H7 (cell line): ENCODE measurements around the gene CAMSAP1. TPM values are rescaled to one million over a fixed set of nuclear protein-coding genes. Genes with fewer than 3 reads are reported as not detected.

ENCODE experiments used
- DNase-seq: peaks from one replicate; pipeline ENCODE4 v3.0.0; 2012
- H3K27me3 ChIP-seq: 2 replicates; pipeline ENCODE4 v1.6.0; 2011; ENCODE audit warnings: mild to moderate bottlenecking, low read length; ENCODE audit not compliant: control insufficient read depth, insufficient read depth
- H3K36me3 ChIP-seq: replicated peaks from 2 replicates; pipeline ENCODE4 v1.5.1; 2011; ENCODE audit warnings: low read length; ENCODE audit not compliant: control insufficient read depth, insufficient read depth
- H3K4me3 ChIP-seq: 2 replicates; pipeline ENCODE4 v1.5.1; 2011; ENCODE audit warnings: low read depth, mild to moderate bottlenecking, control low read depth, low read length, moderate library complexity; ENCODE audit not compliant: insufficient read depth
- total RNA-seq: library from RNA; depleted of rRNA; stranded (reverse); fragments of >200 nt; shearing (Covaris generic); gene quantifications from 2 replicates; pipeline ENCODE4 v1.2.3, GENCODE V29; 2014

The CAMSAP1 gene
- total RNA-seq, 1 experiment from 2014 or later = 26.3 TPM

GRCh38 chr9:135847833-135848232, 59.5 kb downstream of the CAMSAP1 start:
- no peak for DNase-seq
- H3K36me3 ChIP-seq = peaks cover 5% of the 10 kb centered on the region
- no peak overlapping the region for H3K4me3 ChIP-seq
- no peaks in the 10 kb centered on the region for H3K27me3 ChIP-seq

GRCh38 chr9:135840539-135840938, 66.8 kb downstream of the CAMSAP1 start:
- DNase-seq = no peak
- H3K27me3 ChIP-seq = no peaks in the 10 kb centered on the region
- no peaks in the 10 kb centered on the region for H3K36me3 ChIP-seq
- no peak overlapping the region for H3K4me3 ChIP-seq

GRCh38 chr9:135840107-135840506, 67.2 kb downstream of the CAMSAP1 start:
- no peaks in the 10 kb centered on the region for H3K27me3 ChIP-seq
- no peaks in the 10 kb centered on the region for H3K36me3 ChIP-seq
- no peak overlapping the region for H3K4me3 ChIP-seq
- no peak for DNase-seq

- H3K27me3 ChIP-seq = no peaks in the 10 kb centered on the region
- no peak overlapping the region for H3K4me3 ChIP-seq
- H3K36me3 ChIP-seq = no peaks in the 10 kb centered on the region
- no peak for DNase-seq
Observed at GRCh38 chr9:135839516-135839915, 67.8 kb downstream of the CAMSAP1 start.

GRCh38 chr9:135835131-135835530, 72.2 kb downstream of the CAMSAP1 start:
- no peak overlapping the region for H3K4me3 ChIP-seq
- no peaks in the 10 kb centered on the region for H3K36me3 ChIP-seq
- no peaks in the 10 kb centered on the region for H3K27me3 ChIP-seq
- DNase-seq = no peak

- Histone ChIP-seq H3K4me3 (no peak overlapping the region), H3K27me3 (no peaks in the 10 kb centered on the region), H3K36me3 (no peaks in the 10 kb centered on the region)
- no peak for DNase-seq
Observed at GRCh38 chr9:135833864-135834263, 73.5 kb downstream of the CAMSAP1 start.

- Histone ChIP-seq H3K4me3 (no peak overlapping the region), H3K27me3 (no peaks in the 10 kb centered on the region), H3K36me3 (no peaks in the 10 kb centered on the region; the same call in 1 of the 2 replicates)
- no peak for DNase-seq
Observed at GRCh38 chr9:135830496-135830895, 76.8 kb downstream of the CAMSAP1 start.

- Histone ChIP-seq H3K36me3 (peaks cover 4% of the 10 kb centered on the region), H3K4me3 (no peak overlapping the region), H3K27me3 (no peaks in the 10 kb centered on the region)
- DNase-seq = no peak
Observed at GRCh38 chr9:135828656-135829055, 78.7 kb downstream of the CAMSAP1 start.

- Histone ChIP-seq H3K4me3 (no peak overlapping the region), H3K27me3 (no peaks in the 10 kb centered on the region), H3K36me3 (peaks cover 8% of the 10 kb centered on the region)
- DNase-seq = no peak
Observed at GRCh38 chr9:135827866-135828580, 79.3 kb downstream of the CAMSAP1 start.

GRCh38 chr9:135827301-135827700, 80.0 kb downstream of the CAMSAP1 start:
- no peak for DNase-seq
- H3K4me3 ChIP-seq = no peak overlapping the region
- H3K36me3 ChIP-seq = peaks cover 11% of the 10 kb centered on the region
- H3K27me3 ChIP-seq = no peaks in the 10 kb centered on the region

GRCh38 chr9:135826188-135826545, 81.2 kb downstream of the CAMSAP1 start:
- no peak for DNase-seq
- H3K36me3 ChIP-seq = peaks cover 16% of the 10 kb centered on the region
- H3K4me3 ChIP-seq = no peak overlapping the region
- no peaks in the 10 kb centered on the region for H3K27me3 ChIP-seq

GRCh38 chr9:135825435-135826187, 81.7 kb downstream of the CAMSAP1 start:
- no peak for DNase-seq
- H3K36me3 ChIP-seq = peaks cover 16% of the 10 kb centered on the region
- no peak overlapping the region for H3K4me3 ChIP-seq
- no peaks in the 10 kb centered on the region for H3K27me3 ChIP-seq

GRCh38 chr9:135823036-135823435, 84.3 kb downstream of the CAMSAP1 start:
- Histone ChIP-seq H3K36me3 (peaks cover 21% of the 10 kb centered on the region), H3K27me3 (no peaks in the 10 kb centered on the region), H3K4me3 (no peak overlapping the region)
- no peak for DNase-seq

GRCh38 chr9:135822374-135822755, 85.0 kb downstream of the CAMSAP1 start:
- no peak overlapping the region for H3K4me3 ChIP-seq
- H3K36me3 ChIP-seq = peaks cover 22% of the 10 kb centered on the region
- DNase-seq = no peak
- H3K27me3 ChIP-seq = no peaks in the 10 kb centered on the region

GRCh38 chr9:135821733-135822373, 85.5 kb downstream of the CAMSAP1 start:
- H3K27me3 ChIP-seq = no peaks in the 10 kb centered on the region
- DNase-seq = no peak
- peaks cover 24% of the 10 kb centered on the region for H3K36me3 ChIP-seq
- no peak overlapping the region for H3K4me3 ChIP-seq
